Stimulated activated CD4-positive, alpha-beta T cell treated with anti-CD3 and anti-CD28 coated beads, Interleukin-2, amount 100 ng/mL, for 48 hours (primary cell): ENCODE results near the gene PACSIN2.
"Not testable (repeated sequence)": the region's sequence is repeated elsewhere in the genome, so short reads cannot be mapped to it uniquely, and the experiment has no call there.

Experiments used
- DNase-seq, 2 donors: peaks; one replicate each; pipeline ENCODE4 v3.0.0-alpha.2; 2020

The PACSIN2 gene

GRCh38 chr22:42963231-42963595 lies 51.7 kb downstream of the PACSIN2 start:
- no peak for DNase-seq

- DNase-seq, result no peak
Observed at GRCh38 chr22:42962295-42963230, 52.4 kb downstream of the PACSIN2 start.

GRCh38 chr22:42961810-42962209 lies 53.1 kb downstream of the PACSIN2 start:
- DNase-seq, result no peak

- not testable (repeated sequence) for DNase-seq
Observed at GRCh38 chr22:42961400-42961690, 53.6 kb downstream of the PACSIN2 start.

- DNase-seq, result no peak
Observed at GRCh38 chr22:42960531-42961399, 54.2 kb downstream of the PACSIN2 start.

GRCh38 chr22:42959576-42960509 lies 55.1 kb downstream of the PACSIN2 start:
- no peak for DNase-seq

- no peak for DNase-seq
Observed at GRCh38 chr22:42958937-42959336, 56.0 kb downstream of the PACSIN2 start.

- no peak for DNase-seq
Observed at GRCh38 chr22:42957958-42958357, 57.0 kb downstream of the PACSIN2 start.

- no peak for DNase-seq
Observed at GRCh38 chr22:42957544-42957943, 57.4 kb downstream of the PACSIN2 start.

- DNase-seq, result no peak
Observed at GRCh38 chr22:42955848-42956247, 59.1 kb downstream of the PACSIN2 start.

- no peak for DNase-seq
Observed at GRCh38 chr22:42955087-42955635, 59.8 kb downstream of the PACSIN2 start.

- not testable (repeated sequence) for DNase-seq
Observed at GRCh38 chr22:42953751-42954150, 61.2 kb downstream of the PACSIN2 start.

GRCh38 chr22:42951093-42951710 lies 63.7 kb downstream of the PACSIN2 start:
- DNase-seq, result no peak

GRCh38 chr22:42950281-42950680 lies 64.7 kb downstream of the PACSIN2 start:
- no peak for DNase-seq

- DNase-seq, result no peak
Observed at GRCh38 chr22:42949159-42949558, 65.8 kb downstream of the PACSIN2 start.

GRCh38 chr22:42948294-42948693 lies 66.7 kb downstream of the PACSIN2 start:
- DNase-seq, result no peak

- no peak for DNase-seq
Observed at GRCh38 chr22:42947211-42947990, 67.5 kb downstream of the PACSIN2 start.

- no peak for DNase-seq
Observed at GRCh38 chr22:42946546-42947198, 68.3 kb downstream of the PACSIN2 start.

GRCh38 chr22:42945736-42946135 lies 69.2 kb downstream of the PACSIN2 start:
- no peak for DNase-seq

- DNase-seq, result no peak
Observed at GRCh38 chr22:42945027-42945426, 69.9 kb downstream of the PACSIN2 start.

- no peak for DNase-seq
Observed at GRCh38 chr22:42944409-42944808, 70.5 kb downstream of the PACSIN2 start.
